Omental fat pad (tissue), 4 donors: ENCODE measurements around the gene COL23A1. TPM values are rescaled to one million over a fixed set of nuclear protein-coding genes. Genes with fewer than 3 reads are reported as not detected.

Experiments
- ATAC-seq: fragments of 150-250 bp; one replicate; pipeline ENCODE4 v1.9.1; 2016; ENCODE audit warnings: mild to moderate bottlenecking, moderate library complexity; ENCODE audit not compliant: low FRiP score
- DNase-seq: peaks from one replicate; pipeline ENCODE4 v3.0.0-alpha.2; 2019; ENCODE audit warnings: low spot score
- total RNA-seq, 4 donors: library from RNA; depleted of rRNA; stranded (reverse); fragments of >200 nt; gene quantifications; one replicate each; pipeline ENCODE4 v1.1.0, GENCODE V29; 2016
- TF ChIP-seq, protein P1 (sequence below), 3 donors: fragments of 450-650 bp; IDR thresholded peaks; one replicate each; pipeline ENCODE4 v1.5.1; 2016 to 2017; ENCODE audit warnings: antibody characterized with exemption in 3 of 3, mild to moderate bottlenecking in 3 of 3, moderate library complexity in 2 of 3

The COL23A1 gene
- total RNA-seq, 4 donors from 2014 or later = 0.12 to 1.0 (median 0.49) TPM

DNA sequence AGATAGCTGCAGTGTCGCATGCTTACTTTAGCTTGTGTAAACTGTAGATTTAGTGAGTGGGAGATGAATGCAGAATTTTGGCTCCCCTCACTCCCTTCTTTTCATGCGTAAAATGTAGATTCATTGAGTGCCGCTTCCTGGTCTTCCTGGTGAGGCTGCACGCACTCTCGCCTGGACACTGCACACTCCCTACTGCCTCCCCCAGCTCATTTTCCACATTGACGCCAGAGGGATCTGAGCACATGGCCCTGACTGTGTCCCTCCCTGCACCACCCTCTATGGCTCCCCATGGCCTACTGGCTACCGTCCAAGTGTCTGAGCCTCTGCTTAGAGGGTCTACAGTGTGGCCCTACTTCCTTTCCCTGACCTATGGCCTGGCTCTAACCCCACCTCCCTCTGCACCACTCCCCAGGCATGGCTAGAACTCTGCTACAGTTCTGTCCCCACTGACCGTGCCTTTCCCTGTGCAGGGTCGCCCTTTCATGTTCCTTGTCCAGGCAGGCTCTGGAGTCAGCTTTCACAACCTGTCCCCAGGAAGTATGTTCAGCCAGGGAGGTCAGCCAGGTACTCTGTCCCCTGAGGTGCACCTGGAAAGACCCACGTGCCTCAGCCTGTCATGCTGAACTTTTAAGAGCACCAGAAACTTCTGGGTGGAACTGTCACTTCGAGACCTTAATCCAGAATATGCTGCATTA, 160.6 kb downstream of the COL23A1 start:
- DNase-seq = no peak
- no peak for ATAC-seq
- TF ChIP-seq, protein P1, sequence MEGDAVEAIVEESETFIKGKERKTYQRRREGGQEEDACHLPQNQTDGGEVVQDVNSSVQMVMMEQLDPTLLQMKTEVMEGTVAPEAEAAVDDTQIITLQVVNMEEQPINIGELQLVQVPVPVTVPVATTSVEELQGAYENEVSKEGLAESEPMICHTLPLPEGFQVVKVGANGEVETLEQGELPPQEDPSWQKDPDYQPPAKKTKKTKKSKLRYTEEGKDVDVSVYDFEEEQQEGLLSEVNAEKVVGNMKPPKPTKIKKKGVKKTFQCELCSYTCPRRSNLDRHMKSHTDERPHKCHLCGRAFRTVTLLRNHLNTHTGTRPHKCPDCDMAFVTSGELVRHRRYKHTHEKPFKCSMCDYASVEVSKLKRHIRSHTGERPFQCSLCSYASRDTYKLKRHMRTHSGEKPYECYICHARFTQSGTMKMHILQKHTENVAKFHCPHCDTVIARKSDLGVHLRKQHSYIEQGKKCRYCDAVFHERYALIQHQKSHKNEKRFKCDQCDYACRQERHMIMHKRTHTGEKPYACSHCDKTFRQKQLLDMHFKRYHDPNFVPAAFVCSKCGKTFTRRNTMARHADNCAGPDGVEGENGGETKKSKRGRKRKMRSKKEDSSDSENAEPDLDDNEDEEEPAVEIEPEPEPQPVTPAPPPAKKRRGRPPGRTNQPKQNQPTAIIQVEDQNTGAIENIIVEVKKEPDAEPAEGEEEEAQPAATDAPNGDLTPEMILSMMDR (IDR thresholded peaks at IDR 0.05) = no peak

DNA sequence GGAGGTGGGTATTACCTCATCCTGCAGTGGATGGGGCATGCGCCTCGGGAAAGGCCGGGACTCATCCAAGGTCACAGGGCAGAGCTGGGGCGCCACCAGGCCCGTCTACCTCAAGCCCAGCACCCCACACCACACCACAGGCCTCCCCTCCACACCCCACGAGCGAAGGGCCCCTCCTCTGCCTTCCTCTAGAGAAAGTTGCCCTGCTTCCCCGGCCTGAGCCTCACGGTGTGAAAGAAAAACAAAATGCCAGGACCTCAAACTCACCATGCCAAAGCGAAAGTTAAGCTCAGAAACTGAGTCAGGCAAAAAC, 161.1 kb downstream of the COL23A1 start:
- no peak for DNase-seq
- TF ChIP-seq, protein P1 (IDR thresholded peaks at IDR 0.05) = no peak
- ATAC-seq = no peak

DNA sequence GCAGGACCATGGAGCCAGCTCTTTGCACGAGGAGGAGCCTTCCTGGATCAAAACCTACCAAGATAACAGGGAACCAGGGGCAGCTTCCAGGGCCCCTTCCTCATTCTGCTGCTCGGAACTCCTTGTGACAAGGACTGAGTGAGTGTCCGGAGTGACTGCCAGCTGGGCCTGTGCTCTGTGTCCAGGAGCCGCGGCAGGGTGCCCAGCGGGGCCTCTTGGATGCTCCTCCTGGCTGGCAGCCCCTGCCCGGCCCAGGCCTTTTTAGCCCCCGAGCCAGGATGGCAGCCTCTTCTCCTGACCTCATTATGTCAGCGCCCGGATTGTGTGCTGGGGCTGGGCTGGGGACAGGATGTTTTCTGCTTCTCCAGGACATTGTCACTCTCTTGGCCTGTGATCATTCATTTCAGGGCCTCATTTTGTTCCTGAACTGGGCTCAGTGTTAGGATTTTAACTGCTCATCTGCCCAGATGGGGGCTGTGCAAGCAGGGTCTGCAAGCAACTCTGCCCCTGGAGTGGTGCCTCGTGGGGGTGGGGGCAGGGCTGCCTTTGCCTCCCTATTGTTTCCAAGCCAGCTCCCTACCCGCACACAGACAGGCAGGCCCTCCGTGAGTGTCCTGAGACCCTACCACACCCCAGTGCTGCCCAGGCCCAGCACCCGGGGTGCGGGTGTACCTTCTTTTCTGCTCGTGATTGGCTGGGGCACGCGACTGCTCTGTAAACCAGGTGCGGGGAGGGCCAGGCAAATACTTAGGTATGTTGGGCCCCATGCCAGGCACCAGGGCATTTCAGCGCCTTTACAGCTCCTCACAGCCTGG, 161.6 kb downstream of the COL23A1 start:
- DNase-seq (no peak), ATAC-seq (no peak)
- TF ChIP-seq, protein P1 (IDR thresholded peaks at IDR 0.05) = no peak

DNA sequence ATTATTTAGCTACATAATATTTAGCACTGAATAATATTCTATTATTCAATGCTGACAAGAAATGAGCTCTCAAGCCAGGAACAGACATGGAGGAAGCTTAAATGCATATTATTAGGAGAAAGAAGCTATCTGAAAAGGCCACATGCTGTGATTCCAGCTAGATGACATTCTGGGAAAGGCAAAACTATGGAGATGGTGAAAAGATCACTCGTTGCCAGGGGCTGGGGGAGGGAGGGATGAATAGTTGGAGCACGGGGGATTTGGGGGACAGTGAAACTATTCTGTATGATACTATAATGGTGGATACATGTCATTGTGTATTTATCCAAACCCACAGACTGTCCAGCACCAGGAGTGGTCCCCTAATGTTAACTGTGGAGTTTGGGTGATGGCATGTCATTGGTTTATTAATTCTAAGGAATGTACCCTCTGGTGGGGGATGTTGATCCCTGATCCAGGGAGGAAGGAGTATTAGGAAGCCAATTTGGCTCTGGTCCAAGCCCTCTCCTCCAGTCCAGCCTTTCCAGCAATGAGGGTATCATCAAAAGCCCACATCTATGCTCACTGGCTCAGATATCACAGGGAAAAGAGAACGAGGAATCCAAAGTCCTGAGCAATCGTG, 162.5 kb downstream of the COL23A1 start:
- no peak for DNase-seq

DNA sequence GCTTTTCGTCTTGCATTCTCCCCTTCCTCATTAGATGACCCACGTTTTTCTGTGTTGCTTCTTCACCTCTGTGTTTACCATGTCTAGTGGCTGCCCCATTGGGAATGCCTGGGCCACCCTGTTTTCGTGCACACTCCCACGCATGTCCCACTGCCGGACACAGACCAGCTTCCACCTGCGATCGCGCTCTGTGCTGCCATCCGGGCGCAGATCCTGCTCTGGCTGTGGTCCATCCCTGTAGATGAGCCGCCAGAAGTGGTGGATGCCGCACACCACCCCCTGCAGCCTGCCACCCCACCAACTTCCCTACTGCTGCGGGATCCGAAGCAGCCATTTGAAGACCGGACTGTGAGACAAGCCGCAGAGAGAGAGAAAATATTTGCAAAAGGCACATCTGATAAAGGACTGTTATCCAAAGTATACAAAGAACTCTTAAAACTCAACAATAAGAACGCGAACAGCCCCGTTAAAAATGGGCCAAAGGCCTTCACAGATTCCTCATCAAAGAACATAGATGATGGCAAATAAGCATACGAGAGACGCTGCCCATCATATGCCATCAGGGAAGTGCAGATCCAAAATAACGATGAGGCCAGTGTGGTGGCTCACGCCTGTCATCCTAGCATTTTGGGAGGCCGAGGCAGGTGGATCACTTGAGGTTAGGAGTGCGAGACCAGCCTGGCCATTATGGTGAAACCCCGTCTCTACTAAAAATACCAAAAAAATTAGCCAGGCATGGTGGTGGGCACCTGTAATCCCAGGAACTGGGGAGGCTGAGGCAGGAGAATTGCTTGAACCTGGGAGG, 163.7 kb downstream of the COL23A1 start:
- TF ChIP-seq, protein P1 (IDR thresholded peaks at IDR 0.05) = no peak
- ATAC-seq (no peak), DNase-seq (no peak)

More for the DNA sequence above, 162.5 kb downstream of the COL23A1 start:
- TF ChIP-seq, protein P1 (IDR thresholded peaks at IDR 0.05) = no peak
- no peak for ATAC-seq

DNA sequence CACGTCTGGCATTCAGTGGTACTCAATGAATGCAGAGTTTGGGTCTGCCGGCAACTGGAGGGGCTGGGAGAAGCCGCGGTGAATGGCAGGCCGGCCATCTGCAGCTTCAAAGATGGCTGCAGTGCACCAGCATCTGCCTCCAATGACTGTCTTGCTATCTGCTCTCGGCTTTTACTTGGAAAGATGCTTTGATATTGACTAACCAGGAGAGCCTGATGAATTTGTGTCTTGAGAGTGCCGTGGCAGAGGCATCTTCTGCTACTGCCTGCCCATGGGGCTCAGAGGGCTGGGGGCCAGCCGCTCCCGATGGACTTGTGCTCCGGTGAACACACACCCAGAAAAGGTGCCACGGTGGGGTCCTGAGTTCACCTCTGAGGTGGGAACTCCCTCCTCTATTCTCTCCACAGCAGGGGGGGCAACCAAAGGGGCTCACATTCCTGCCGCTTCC, 164.5 kb downstream of the COL23A1 start:
- no peak for DNase-seq
- TF ChIP-seq, protein P1 (IDR thresholded peaks at IDR 0.05) = no peak
- no peak for ATAC-seq
